ENCODE measurements around the gene NGF. TPM values are rescaled to one million over a fixed set of nuclear protein-coding genes. Genes with fewer than 3 reads are reported as not detected.

NGF gene
- total RNA-seq, 1 donor from 2014 or later, result 0.34 TPM

GRCh38 chr1:115308969-115309368, 29.1 kb downstream of the NGF start:
- no peak for DNase-seq

GRCh38 chr1:115307661-115308060, 30.4 kb downstream of the NGF start:
- no peak for DNase-seq

- no peak for DNase-seq
Observed at GRCh38 chr1:115306146-115306545, 31.9 kb downstream of the NGF start.

GRCh38 chr1:115303364-115303763, 34.7 kb downstream of the NGF start:
- DNase-seq, result no peak

- no peak for DNase-seq
Observed at GRCh38 chr1:115302390-115302961, 35.6 kb downstream of the NGF start.

- no peak for DNase-seq
Observed at GRCh38 chr1:115301438-115302020, 36.5 kb downstream of the NGF start.

- no peak for DNase-seq
Observed at GRCh38 chr1:115300087-115300876, 37.8 kb downstream of the NGF start.

GRCh38 chr1:115299266-115299665, 38.8 kb downstream of the NGF start:
- no peak for DNase-seq

- no peak for DNase-seq
Observed at GRCh38 chr1:115296981-115297380, 41.1 kb downstream of the NGF start.

GRCh38 chr1:115295904-115296696, 41.9 kb downstream of the NGF start:
- DNase-seq, result no peak

- DNase-seq, result no peak
Observed at GRCh38 chr1:115293899-115294298, 44.1 kb downstream of the NGF start.

GRCh38 chr1:115293006-115293405, 45.0 kb downstream of the NGF start:
- no peak for DNase-seq

GRCh38 chr1:115291741-115292140, 46.3 kb downstream of the NGF start:
- no peak for DNase-seq

- no peak for DNase-seq
Observed at GRCh38 chr1:115289940-115290339, 48.1 kb downstream of the NGF start.

GRCh38 chr1:115288591-115289198, 49.4 kb downstream of the NGF start:
- no peak for DNase-seq

- DNase-seq, result no peak
Observed at GRCh38 chr1:115286431-115287205, 51.4 kb downstream of the NGF start.

GRCh38 chr1:115284209-115284608, 53.8 kb downstream of the NGF start:
- DNase-seq, result no peak

GRCh38 chr1:115283681-115284146, 54.3 kb downstream of the NGF start:
- DNase-seq, result no peak

GRCh38 chr1:115283249-115283648, 54.8 kb downstream of the NGF start:
- DNase-seq, result no peak

GRCh38 chr1:115282807-115283208, 55.2 kb downstream of the NGF start:
- DNase-seq, result no peak

GRCh38 chr1:115281143-115281542, 56.9 kb downstream of the NGF start:
- DNase-seq, result no peak

- DNase-seq, result no peak
Observed at GRCh38 chr1:115280064-115280463, 58.0 kb downstream of the NGF start.
